ENCODE data around the gene DOCK9. TPM values are rescaled to one million over a fixed set of nuclear protein-coding genes. Genes with fewer than 3 reads are reported as not detected.

DOCK9 gene
- total RNA-seq, 1 donor from 2014 or later: 21.0 TPM

DNA sequence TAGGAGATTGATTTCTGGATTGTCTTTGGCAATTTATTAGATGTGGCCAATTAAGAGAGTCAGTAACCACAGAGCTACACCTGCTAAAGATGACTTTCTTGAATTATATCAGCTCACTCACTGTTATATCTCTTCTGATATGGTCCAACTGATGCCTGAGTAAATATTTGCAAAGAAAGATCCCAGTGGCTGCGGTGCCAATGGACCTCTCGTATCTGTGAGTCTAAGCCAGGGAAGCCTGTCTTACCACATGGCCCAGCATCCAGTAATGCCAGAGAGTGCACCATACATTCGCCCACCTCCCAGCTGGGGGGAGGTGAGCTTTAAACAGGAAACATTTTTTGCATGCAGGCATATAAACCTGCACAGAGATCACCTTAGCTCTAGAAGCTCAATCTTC is 142.7 kb downstream of the DOCK9 start:
- TF ChIP-seq, protein P1, sequence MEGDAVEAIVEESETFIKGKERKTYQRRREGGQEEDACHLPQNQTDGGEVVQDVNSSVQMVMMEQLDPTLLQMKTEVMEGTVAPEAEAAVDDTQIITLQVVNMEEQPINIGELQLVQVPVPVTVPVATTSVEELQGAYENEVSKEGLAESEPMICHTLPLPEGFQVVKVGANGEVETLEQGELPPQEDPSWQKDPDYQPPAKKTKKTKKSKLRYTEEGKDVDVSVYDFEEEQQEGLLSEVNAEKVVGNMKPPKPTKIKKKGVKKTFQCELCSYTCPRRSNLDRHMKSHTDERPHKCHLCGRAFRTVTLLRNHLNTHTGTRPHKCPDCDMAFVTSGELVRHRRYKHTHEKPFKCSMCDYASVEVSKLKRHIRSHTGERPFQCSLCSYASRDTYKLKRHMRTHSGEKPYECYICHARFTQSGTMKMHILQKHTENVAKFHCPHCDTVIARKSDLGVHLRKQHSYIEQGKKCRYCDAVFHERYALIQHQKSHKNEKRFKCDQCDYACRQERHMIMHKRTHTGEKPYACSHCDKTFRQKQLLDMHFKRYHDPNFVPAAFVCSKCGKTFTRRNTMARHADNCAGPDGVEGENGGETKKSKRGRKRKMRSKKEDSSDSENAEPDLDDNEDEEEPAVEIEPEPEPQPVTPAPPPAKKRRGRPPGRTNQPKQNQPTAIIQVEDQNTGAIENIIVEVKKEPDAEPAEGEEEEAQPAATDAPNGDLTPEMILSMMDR (IDR thresholded peaks at IDR 0.05; ENCODE audit: unreplicated experiment): no peak
- H3K9me3 Mint-ChIP-seq: no peaks in the 10 kb centered on the region
- peaks cover 11% of the 10 kb centered on the region for H3K4me1 Mint-ChIP-seq
- peaks cover 1% of the 10 kb centered on the region for H3K36me3 Mint-ChIP-seq
- no peak overlapping the region for H3K4me3 Mint-ChIP-seq
- DNase-seq (ENCODE audit: low spot score in 2 of 2, unreplicated experiment in 2 of 2): no peak
- H3K27me3 Mint-ChIP-seq (ENCODE audit: low read depth): no peaks in the 10 kb centered on the region
- H3K27ac Mint-ChIP-seq: no peak overlapping the region

GRCh38 chr13:98834254-98834960 is 143.5 kb downstream of the DOCK9 start:
- Mint-ChIP-seq H3K4me3 (no peak overlapping the region), H3K27ac (no peak overlapping the region), H3K36me3 (peaks cover 1% of the 10 kb centered on the region), H3K4me1 (peaks cover 8% of the 10 kb centered on the region), H3K27me3 (ENCODE audit: low read depth) (no peaks in the 10 kb centered on the region), H3K9me3 (no peaks in the 10 kb centered on the region)
- DNase-seq (ENCODE audit: low spot score in 2 of 2, unreplicated experiment in 2 of 2): no peak
- TF ChIP-seq, protein P1 (IDR thresholded peaks at IDR 0.05; ENCODE audit: unreplicated experiment): no peak

GRCh38 chr13:98831236-98831635 is 146.6 kb downstream of the DOCK9 start:
- TF ChIP-seq, protein P1 (IDR thresholded peaks at IDR 0.05; ENCODE audit: unreplicated experiment): no peak
- no peaks in the 10 kb centered on the region for H3K9me3 Mint-ChIP-seq
- peaks cover 5% of the 10 kb centered on the region for H3K4me1 Mint-ChIP-seq
- H3K36me3 Mint-ChIP-seq: peaks cover 8% of the 10 kb centered on the region
- DNase-seq (ENCODE audit: low spot score in 2 of 2, unreplicated experiment in 2 of 2): no peak
- H3K4me3 Mint-ChIP-seq: no peak overlapping the region
- no peak overlapping the region for H3K27ac Mint-ChIP-seq
- no peaks in the 10 kb centered on the region for H3K27me3 Mint-ChIP-seq (ENCODE audit: low read depth)

- H3K27me3 Mint-ChIP-seq (ENCODE audit: low read depth): no peaks in the 10 kb centered on the region
- H3K36me3 Mint-ChIP-seq: peaks cover 8% of the 10 kb centered on the region
- TF ChIP-seq, protein P1 (IDR thresholded peaks at IDR 0.05; ENCODE audit: unreplicated experiment): no peak
- no peak overlapping the region for H3K4me3 Mint-ChIP-seq
- H3K27ac Mint-ChIP-seq: no peak overlapping the region
- no peak for DNase-seq (ENCODE audit: low spot score in 2 of 2, unreplicated experiment in 2 of 2)
- H3K9me3 Mint-ChIP-seq: no peaks in the 10 kb centered on the region
- H3K4me1 Mint-ChIP-seq: peaks cover 4% of the 10 kb centered on the region
Observed at GRCh38 chr13:98829541-98829940, 148.3 kb downstream of the DOCK9 start.

GRCh38 chr13:98828614-98829013 is 149.2 kb downstream of the DOCK9 start:
- H3K27me3 Mint-ChIP-seq (ENCODE audit: low read depth): no peaks in the 10 kb centered on the region
- H3K4me3 Mint-ChIP-seq: no peak overlapping the region
- no peaks in the 10 kb centered on the region for H3K9me3 Mint-ChIP-seq
- H3K27ac Mint-ChIP-seq: no peak overlapping the region
- no peak for DNase-seq (ENCODE audit: low spot score in 2 of 2, unreplicated experiment in 2 of 2)
- peaks cover 7% of the 10 kb centered on the region for H3K4me1 Mint-ChIP-seq
- TF ChIP-seq, protein P1 (IDR thresholded peaks at IDR 0.05; ENCODE audit: unreplicated experiment): no peak
- H3K36me3 Mint-ChIP-seq: peaks cover 8% of the 10 kb centered on the region

All from mesothelial cell of epicardium (in vitro differentiated cells).